Measurements from ENCODE around the gene ARID5B.

The ARID5B gene

GRCh38 chr10:62037166-62037831, 135.8 kb downstream of the ARID5B start:
- no peak for DNase-seq
- no peak for ATAC-seq (ENCODE audit: insufficient read depth, low read depth)

GRCh38 chr10:62037890-62038608, 136.6 kb downstream of the ARID5B start:
- Histone ChIP-seq H3K9me3 (ENCODE audit: insufficient read depth, low read length, severe bottlenecking) (no peaks in the 10 kb centered on the region), H3K79me2 (ENCODE audit: insufficient read depth, low read length) (no peaks in the 10 kb centered on the region), H3K27me3 (ENCODE audit: insufficient read depth, low read length, poor library complexity) (no peaks in the 10 kb centered on the region), H4K20me1 (ENCODE audit: insufficient read depth, low read length) (no peaks in the 10 kb centered on the region), H3K27ac (ENCODE audit: low read length) (no peak overlapping the region), H3K4me1 (ENCODE audit: insufficient read depth, low read length) (peaks cover 5% of the 10 kb centered on the region; the same call in 1 of the 2 replicates), H3K9ac (ENCODE audit: low read depth, low read length) (no peak overlapping the region), H3K4me2 (ENCODE audit: insufficient read depth, low read length) (no peak overlapping the region), H3K4me3 (ENCODE audit: low read depth in 1 of 2, low read length in 2 of 2) (no peak overlapping the region), H2AFZ (ENCODE audit: low read depth, low read length) (no peak overlapping the region), H3K36me3 (ENCODE audit: insufficient read depth, low read length) (no peaks in the 10 kb centered on the region)
- DNase-seq, result no peak
- ATAC-seq (ENCODE audit: insufficient read depth, low read depth), result no peak
- TF ChIP-seq CTCF (IDR thresholded peaks at IDR 0.05; ENCODE audit: borderline replicate concordance, extremely low read depth, low read length, poor library complexity, severe bottlenecking) (no peak), EZH2 (IDR thresholded peaks at IDR 0.05; ENCODE audit: borderline replicate concordance, low read depth, low read length, severe bottlenecking) (no peak)

More at GRCh38 chr10:62037166-62037831, 135.8 kb downstream of the ARID5B start:
- Histone ChIP-seq H3K4me2 (ENCODE audit: insufficient read depth, low read length) (no peak overlapping the region), H3K4me3 (ENCODE audit: low read depth in 1 of 2, low read length in 2 of 2) (no peak overlapping the region), H3K27ac (ENCODE audit: low read length) (no peak overlapping the region), H3K9me3 (ENCODE audit: insufficient read depth, low read length, severe bottlenecking) (no peaks in the 10 kb centered on the region), H4K20me1 (ENCODE audit: insufficient read depth, low read length) (no peaks in the 10 kb centered on the region), H3K79me2 (ENCODE audit: insufficient read depth, low read length) (no peaks in the 10 kb centered on the region), H3K36me3 (ENCODE audit: insufficient read depth, low read length) (no peaks in the 10 kb centered on the region), H3K9ac (ENCODE audit: low read depth, low read length) (no peak overlapping the region), H3K27me3 (ENCODE audit: insufficient read depth, low read length, poor library complexity) (no peaks in the 10 kb centered on the region), H3K4me1 (ENCODE audit: insufficient read depth, low read length) (peaks cover 5% of the 10 kb centered on the region; the same call in 1 of the 2 replicates), H2AFZ (ENCODE audit: low read depth, low read length) (no peak overlapping the region)
- no peak for TF ChIP-seq EZH2 (IDR thresholded peaks at IDR 0.05; ENCODE audit: borderline replicate concordance, low read depth, low read length, severe bottlenecking)
- no peak for TF ChIP-seq CTCF (IDR thresholded peaks at IDR 0.05; ENCODE audit: borderline replicate concordance, extremely low read depth, low read length, poor library complexity, severe bottlenecking)

- Histone ChIP-seq H3K4me3 (ENCODE audit: low read depth in 1 of 2, low read length in 2 of 2) (no peak overlapping the region), H3K9ac (ENCODE audit: low read depth, low read length) (no peak overlapping the region), H3K9me3 (ENCODE audit: insufficient read depth, low read length, severe bottlenecking) (no peaks in the 10 kb centered on the region), H4K20me1 (ENCODE audit: insufficient read depth, low read length) (no peaks in the 10 kb centered on the region), H3K4me1 (ENCODE audit: insufficient read depth, low read length) (peaks cover 5% of the 10 kb centered on the region; the same call in 1 of the 2 replicates), H3K79me2 (ENCODE audit: insufficient read depth, low read length) (no peaks in the 10 kb centered on the region), H3K27ac (ENCODE audit: low read length) (no peak overlapping the region), H3K36me3 (ENCODE audit: insufficient read depth, low read length) (no peaks in the 10 kb centered on the region), H3K4me2 (ENCODE audit: insufficient read depth, low read length) (no peak overlapping the region), H2AFZ (ENCODE audit: low read depth, low read length) (no peak overlapping the region), H3K27me3 (ENCODE audit: insufficient read depth, low read length, poor library complexity) (no peaks in the 10 kb centered on the region)
- ATAC-seq (ENCODE audit: insufficient read depth, low read depth) (peak; percentile 67), DNase-seq (peak; percentile 59)
- TF ChIP-seq EZH2 (IDR thresholded peaks at IDR 0.05; ENCODE audit: borderline replicate concordance, low read depth, low read length, severe bottlenecking) (no peak), CTCF (IDR thresholded peaks at IDR 0.05; ENCODE audit: borderline replicate concordance, extremely low read depth, low read length, poor library complexity, severe bottlenecking) (peak; percentile 71)
These were observed 137.2 kb downstream of the ARID5B start for GRCh38 chr10:62038609-62039190.
